Heart left ventricle (tissue), 16 donors: ENCODE measurements around the gene GIN1. TPM values are rescaled to one million over a fixed set of nuclear protein-coding genes. Genes with fewer than 3 reads are reported as not detected.

Source experiments
- ATAC-seq, 4 donors: fragments of 200-7000 bp; cut with Tn5 transposase; one replicate each; pipeline ENCODE4 v1.9.1; 2020 to 2022; ENCODE audit warnings: moderate library complexity in 4 of 4, mild to moderate bottlenecking in 3 of 4, moderate number of reproducible peaks in 1 of 4
- DNase-seq, 5 donors: peaks; one replicate each; pipeline ENCODE4 v3.0.0-alpha.2; 2020
- H3K27ac ChIP-seq, 12 donors: fragments of 200-600 bp; sonication (generic) in 4 of 12; one replicate each; pipeline versions ENCODE4 v1.5.0 to v1.8.0; 2016 to 2022; ENCODE audit warnings: mild to moderate bottlenecking in 2 of 12
- H3K27me3 ChIP-seq, 9 donors: fragments of 200-600 bp; sonication (generic) in 2 of 9; one replicate each; pipeline versions ENCODE4 v1.5.1 to v1.8.0; 2016 to 2022; ENCODE audit warnings: mild to moderate bottlenecking in 3 of 9
- H3K36me3 ChIP-seq, 9 donors: fragments of 200-600 bp; sonication (generic) in 2 of 9; one replicate each; pipeline versions ENCODE4 v1.5.0 to v1.8.0; 2018 to 2022; ENCODE audit warnings: mild to moderate bottlenecking in 2 of 9
- H3K4me1 ChIP-seq, 12 donors: fragments of 200-600 bp; sonication (generic) in 4 of 12; one replicate each; pipeline versions ENCODE4 v1.5.0 to v1.8.0; 2016 to 2022; ENCODE audit warnings: mild to moderate bottlenecking in 3 of 12
- H3K4me3 ChIP-seq, 12 donors: fragments of 200-600 bp; sonication (generic) in 4 of 12; one replicate each; pipeline versions ENCODE4 v1.5.0 to v1.8.0; 2017 to 2022; ENCODE audit warnings: mild to moderate bottlenecking in 9 of 12, moderate library complexity in 4 of 12
- H3K9me3 ChIP-seq, 12 donors: fragments of 200-600 bp; sonication (generic) in 4 of 12; one replicate each; pipeline versions ENCODE4 v1.5.0 to v1.8.0; 2016 to 2022; ENCODE audit warnings: mild to moderate bottlenecking in 1 of 12
- CTCF ChIP-seq, 12 donors: fragments of 200-600 bp; sonication (generic) in 4 of 12; IDR thresholded peaks; one replicate each; pipeline versions ENCODE4 v1.5.0 to v1.8.0; 2018 to 2022; ENCODE audit warnings: antibody characterized with exemption in 12 of 12, mild to moderate bottlenecking in 5 of 12
- POLR2A ChIP-seq, 2 donors: fragments of 450-650 bp; IDR thresholded peaks; one replicate each; pipeline ENCODE4 v1.6.1; 2017; ENCODE audit warnings: antibody characterized with exemption in 2 of 2, mild to moderate bottlenecking in 2 of 2, moderate library complexity in 2 of 2
- WGBS, 4 donors: extraction: QIAGEN DNeasy Blood & Tissue Kit in 2 of 4; methylation state at CpG; one replicate each; pipeline versions ENCODE4 v1.1.5 to v1.1.7; 2013 to 2018; 5-methylcytosine and 5-hydroxymethylcytosine counted together
- intact Hi-C, 10 donors: fragments of 100-400 bp; cut with DNase I; formaldehyde crosslinking; loops; one replicate each; pipeline versions ENCODE4 v1.11.1 to v1.14.2; 2022
- polyA plus RNA-seq, 2 donors: library from polyadenylated mRNA; stranded (reverse); fragments of 200-250 nt; gene quantifications; one replicate each; pipeline ENCODE4 v1.2.3, GENCODE V29; 2013
- total RNA-seq, 9 donors: library from RNA; depleted of rRNA in 2 of 9; stranded (reverse); fragments of >200 nt in 2 of 9; fragmentation: NEBNext Ultra II Directional in 3 of 9; extraction: Animal tissue kit (Norgen Biotek cat#: 25700) in 3 of 9; gene quantifications; one replicate each; pipeline versions ENCODE4 v1.1.0 to v1.2.4, GENCODE V29; 2016 to 2023
- donor health status: ischemic (EF 13 %, LVEDD 7.1; RV severe dilation, severe dysfunction).
- donor health status: healthy with polysubstance abuse.
- donor health status: DM: no; HTN: yes; CAD: no.
- donor health status: DM: no; HTN: no; CAD: no.
- donor health status: ischemic (EF 25% LVEDD 6.9; RV normal size, moderate dysfunction).
- donor health status: ischemic (EF 25% LVEDD 5.7; RV mildly dilated, moderate dysfunction).
- donor health status: healthy.
- donor health status: DM: yes; HTN: yes; CAD: no.
- donor health status: ischemic (EF 35%, LVEDD 5.7; RV mildly dilated, moderate dysfunction).
- donor health status: nonischemic (EF 11% LVEDD 7.7; RV severe dilation, severe dysfunction).
- donor health status: DM: yes; HTN: yes; CAD: no.
- donor health status: PGD.
- donor health status: ischemic (EF 29% LVEDD 5.4; RV normal size, mild dysfunction).
- donor health status: nonischemic (EF 23%, LVEDD 6.1; RV moderate dilation, normal function).

GIN1 gene
- total and polyA plus RNA-seq, 11 donors: 6.7 to 17.8 (median 12.1) TPM

GRCh38 chr5:103036601-103037000 lies 83.3 kb downstream of the GIN1 start:
- WGBS, 4 donors: 92 to 97% (median 96%) methylated on average over 2 of the region's 2 CpGs
- TF ChIP-seq CTCF (IDR thresholded peaks at IDR 0.05): no peak
- no peak for TF ChIP-seq POLR2A (IDR thresholded peaks at IDR 0.05)
- Histone ChIP-seq H3K27me3 (no peaks in the 10 kb centered on the region), H3K36me3 (peaks cover 0 to 17% (median 7%) of the 10 kb centered on the region in 9 donors), H3K4me3 (no peak overlapping the region), H3K9me3 (peaks cover 0 to 12% (median 0%) of the 10 kb centered on the region in 12 donors), H3K27ac (no peak overlapping the region), H3K4me1 (no peaks in the 10 kb centered on the region)
- intact Hi-C loops: loop anchor here in 2 of 10 donors (5.0 to 10.0 kb wide), 2 partner anchors 98 to 354 kb away; no protein-coding TSS in a partner anchor
- DNase-seq (no peak), ATAC-seq (no peak)

Other genes starting within 250 kb of the GIN1 start
- 10 to 100 TPM; 25.2 to 59.8 (median 39.1) TPM for gene PPIP5K2, start 163 bp upstream of the GIN1 start, total RNA-seq
- gene PPIP5K2, start 163 bp upstream of the GIN1 start, polyA plus RNA-seq: 10 to 100 TPM; 16.6 to 34.9 TPM
- gene MACIR, start 138.6 kb upstream of the GIN1 start, total RNA-seq: 1 to 10 TPM; 2.7 to 6.0 (median 4.6) TPM
- gene MACIR, start 138.6 kb upstream of the GIN1 start, polyA plus RNA-seq: 1 to 10 TPM; 2.9 to 3.7 TPM